ENCODE results near the gene RUVBL1.

Gene RUVBL1

GRCh38 chr3:128083980-128084674 lies 39.5 kb downstream of the RUVBL1 start:
- no peak overlapping the region for H3K4me3 ChIP-seq (ENCODE audit: low read length)
- no peak for DNase-seq (ENCODE audit: low read depth)
- TF ChIP-seq CTCF (IDR thresholded peaks at IDR 0.05; ENCODE audit: insufficient read depth, low read depth, low read length, missing control alignments), result no peak

DNA sequence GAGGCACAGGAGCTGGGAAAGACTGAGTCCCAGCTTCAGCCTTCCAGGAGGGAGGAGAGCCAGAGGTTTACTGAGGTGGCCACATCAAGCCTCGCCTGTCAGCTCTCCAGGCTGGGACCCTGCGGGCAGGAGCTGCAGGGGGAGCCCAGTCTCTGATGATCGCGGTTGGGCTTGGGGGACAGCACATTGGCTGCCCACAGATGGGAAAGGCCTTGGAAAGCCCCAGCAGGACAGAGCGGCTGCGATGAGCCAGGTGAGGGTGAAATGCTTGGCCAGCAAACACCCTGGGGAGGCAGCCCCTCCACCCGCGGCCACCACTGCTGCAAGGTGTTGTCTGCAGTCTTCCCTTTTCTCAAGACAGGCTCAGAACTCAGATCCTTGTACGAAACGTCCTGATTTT lies 40.2 kb downstream of the RUVBL1 start:
- DNase-seq (ENCODE audit: low read depth), result no peak
- TF ChIP-seq CTCF (IDR thresholded peaks at IDR 0.05; ENCODE audit: insufficient read depth, low read depth, low read length, missing control alignments), result no peak
- H3K4me3 ChIP-seq (ENCODE audit: low read length), result no peak overlapping the region

DNA sequence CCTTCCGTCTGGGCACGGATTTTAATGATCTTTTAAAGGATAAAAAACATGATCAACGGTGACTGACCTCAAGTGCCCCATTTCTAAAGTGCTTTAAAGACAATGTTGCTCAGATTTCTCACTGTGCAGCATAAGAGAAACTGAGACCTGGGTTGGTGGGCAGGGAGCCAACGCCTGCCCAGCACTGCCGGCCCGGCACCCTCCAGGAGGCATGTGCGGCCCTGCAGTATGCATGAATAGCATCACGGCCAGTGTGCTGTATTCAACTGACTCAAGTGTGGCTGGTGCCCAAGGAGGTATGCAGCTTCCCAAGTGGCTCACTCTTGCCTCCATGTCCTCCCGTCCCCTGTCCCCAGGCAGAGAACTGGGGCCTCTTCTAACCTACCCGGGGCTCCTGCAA lies 41.1 kb downstream of the RUVBL1 start:
- DNase-seq (ENCODE audit: low read depth), result no peak
- no peak overlapping the region for H3K4me3 ChIP-seq (ENCODE audit: low read length)
- TF ChIP-seq CTCF (IDR thresholded peaks at IDR 0.05; ENCODE audit: insufficient read depth, low read depth, low read length, missing control alignments), result no peak

DNA sequence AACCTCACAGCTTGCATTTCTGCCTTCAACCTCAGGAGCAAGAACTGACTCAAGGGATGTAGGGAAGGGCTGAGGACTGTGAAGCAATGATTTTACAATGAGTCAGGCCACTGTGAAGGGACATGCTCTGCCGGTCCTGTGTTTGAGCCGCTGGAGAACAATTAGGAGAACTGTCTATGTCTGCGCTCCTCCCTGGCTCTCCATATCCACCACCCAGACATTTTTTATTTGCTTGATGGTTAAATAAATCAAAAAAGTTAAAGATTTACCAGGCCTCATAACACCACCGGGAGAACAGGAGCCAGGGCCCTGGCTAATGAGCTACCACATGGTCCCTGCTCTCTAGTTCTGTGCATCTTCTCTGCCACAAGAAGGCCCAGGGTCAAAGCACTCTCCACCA lies 41.8 kb downstream of the RUVBL1 start:
- no peak for TF ChIP-seq CTCF (IDR thresholded peaks at IDR 0.05; ENCODE audit: insufficient read depth, low read depth, low read length, missing control alignments)
- DNase-seq (ENCODE audit: low read depth), result peak; percentile 80
- no peak overlapping the region for H3K4me3 ChIP-seq (ENCODE audit: low read length)

DNA sequence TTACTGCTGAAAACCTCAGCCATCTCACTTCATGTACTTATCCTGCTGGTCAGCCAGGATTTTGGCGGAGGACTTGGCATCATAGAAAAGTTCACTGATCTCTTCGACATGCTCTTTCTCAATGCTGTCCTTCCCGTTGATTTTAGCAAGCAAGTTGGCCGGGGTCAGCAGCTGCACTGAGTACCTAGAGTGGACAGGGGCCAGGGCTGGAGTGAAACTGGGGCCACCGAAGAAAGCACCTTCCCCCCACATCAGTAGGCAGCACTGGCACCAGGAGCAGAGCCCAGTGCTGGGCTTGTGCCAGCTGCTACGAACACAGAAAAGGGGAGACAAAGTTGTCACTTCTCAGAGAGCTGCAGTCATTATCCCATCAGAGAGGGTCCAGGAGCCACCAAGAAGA lies 42.4 kb downstream of the RUVBL1 start:
- no peak overlapping the region for H3K4me3 ChIP-seq (ENCODE audit: low read length)
- TF ChIP-seq CTCF (IDR thresholded peaks at IDR 0.05; ENCODE audit: insufficient read depth, low read depth, low read length, missing control alignments), result no peak
- DNase-seq (ENCODE audit: low read depth), result no peak

- no peak overlapping the region for H3K4me3 ChIP-seq (ENCODE audit: low read length)
- TF ChIP-seq CTCF (IDR thresholded peaks at IDR 0.05; ENCODE audit: insufficient read depth, low read depth, low read length, missing control alignments), result no peak
- peak; percentile 29 for DNase-seq (ENCODE audit: low read depth)
Measured at GRCh38 chr3:128080323-128081080, 43.1 kb downstream of the RUVBL1 start.

Measured in epithelial cell of esophagus (primary cell).